Activated naive CD8-positive, alpha-beta T cell (primary cell): ENCODE results near the gene SLC16A1.
"Not testable (repeated sequence)": the region's sequence is repeated elsewhere in the genome, so short reads cannot be mapped to it uniquely, and the experiment has no call there.

ENCODE experiments used
- H3K27ac Mint-ChIP-seq: one replicate; pipeline ENCODE4 v1.8.0; 2021; ENCODE audit warnings: mixed read lengths
- H3K27me3 Mint-ChIP-seq: one replicate; pipeline ENCODE4 v1.8.0; 2021; ENCODE audit warnings: mixed read lengths
- H3K36me3 Mint-ChIP-seq: one replicate; pipeline ENCODE4 v1.8.0; 2021; ENCODE audit warnings: mixed read lengths
- H3K4me1 Mint-ChIP-seq: one replicate; pipeline ENCODE4 v1.8.0; 2021; ENCODE audit warnings: low read depth, mixed read lengths
- H3K4me3 Mint-ChIP-seq: one replicate; pipeline ENCODE4 v1.8.0; 2021; ENCODE audit warnings: mild to moderate bottlenecking, mixed read lengths
- H3K9me3 Mint-ChIP-seq: one replicate; pipeline ENCODE4 v1.8.0; 2021; ENCODE audit warnings: low read depth, mixed read lengths

SLC16A1 gene

DNA sequence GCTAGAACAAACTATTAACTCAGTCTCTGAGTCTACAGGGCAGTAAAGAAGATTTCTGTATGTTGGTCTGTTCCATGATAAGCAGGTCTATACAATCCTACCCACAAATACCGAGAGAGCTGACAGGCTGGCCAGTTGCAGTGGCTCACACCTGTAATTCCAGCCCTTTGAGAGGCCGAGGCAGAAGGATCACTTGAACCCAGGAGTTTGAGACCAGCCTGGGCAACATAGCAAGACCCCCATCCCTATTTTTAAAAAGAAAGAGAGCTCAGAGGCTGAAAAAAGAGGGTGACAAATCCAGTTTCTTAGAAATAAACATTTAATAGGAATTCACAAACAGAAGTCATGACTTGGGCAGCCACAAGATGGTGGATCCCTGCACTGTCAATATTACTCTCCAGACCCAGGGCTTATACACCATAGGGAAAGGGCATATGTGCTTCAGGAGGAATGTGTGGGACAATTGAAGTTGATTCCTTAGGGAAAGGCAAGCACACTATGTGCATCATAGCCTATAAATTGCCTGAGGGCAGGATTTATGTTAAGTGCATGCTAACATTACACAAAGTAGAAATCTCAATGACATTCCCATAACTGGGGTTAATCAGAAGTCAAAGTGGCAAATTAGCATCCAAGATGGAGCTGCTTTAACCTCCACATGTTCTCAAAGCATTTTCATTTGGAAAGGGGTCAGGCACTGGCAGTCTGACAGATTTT lies 66.8 kb downstream of the SLC16A1 start:
- Mint-ChIP-seq H3K9me3 (peaks cover 7% of the 10 kb centered on the region), H3K27ac (no peak overlapping the region), H3K4me1 (no peaks in the 10 kb centered on the region), H3K36me3 (peaks cover 8% of the 10 kb centered on the region), H3K4me3 (no peak overlapping the region), H3K27me3 (no peaks in the 10 kb centered on the region)

DNA sequence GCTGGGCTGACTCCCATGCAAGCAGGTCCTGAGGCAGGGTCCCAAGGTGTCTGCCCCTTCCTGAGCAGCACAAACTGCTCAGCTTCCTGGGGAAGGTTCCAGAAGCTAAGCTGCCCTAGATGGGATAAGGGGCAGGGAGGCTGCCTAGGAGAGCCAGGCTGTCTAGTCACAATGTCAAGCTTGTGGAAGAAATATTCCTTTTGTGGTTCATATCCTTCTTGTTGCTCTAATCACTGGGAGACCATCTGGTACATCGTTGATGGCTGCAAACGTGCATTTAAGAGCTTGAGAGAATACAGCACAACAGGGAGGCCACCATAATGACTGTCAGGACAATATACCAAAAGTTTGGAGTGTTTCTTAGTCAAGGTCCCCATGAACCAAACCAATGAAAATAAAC lies 67.4 kb downstream of the SLC16A1 start:
- H3K4me3 Mint-ChIP-seq = no peak overlapping the region
- H3K27me3 Mint-ChIP-seq = no peaks in the 10 kb centered on the region
- H3K4me1 Mint-ChIP-seq = no peaks in the 10 kb centered on the region
- H3K36me3 Mint-ChIP-seq = peaks cover 2% of the 10 kb centered on the region
- H3K27ac Mint-ChIP-seq = no peak overlapping the region
- peaks cover 4% of the 10 kb centered on the region for H3K9me3 Mint-ChIP-seq

DNA sequence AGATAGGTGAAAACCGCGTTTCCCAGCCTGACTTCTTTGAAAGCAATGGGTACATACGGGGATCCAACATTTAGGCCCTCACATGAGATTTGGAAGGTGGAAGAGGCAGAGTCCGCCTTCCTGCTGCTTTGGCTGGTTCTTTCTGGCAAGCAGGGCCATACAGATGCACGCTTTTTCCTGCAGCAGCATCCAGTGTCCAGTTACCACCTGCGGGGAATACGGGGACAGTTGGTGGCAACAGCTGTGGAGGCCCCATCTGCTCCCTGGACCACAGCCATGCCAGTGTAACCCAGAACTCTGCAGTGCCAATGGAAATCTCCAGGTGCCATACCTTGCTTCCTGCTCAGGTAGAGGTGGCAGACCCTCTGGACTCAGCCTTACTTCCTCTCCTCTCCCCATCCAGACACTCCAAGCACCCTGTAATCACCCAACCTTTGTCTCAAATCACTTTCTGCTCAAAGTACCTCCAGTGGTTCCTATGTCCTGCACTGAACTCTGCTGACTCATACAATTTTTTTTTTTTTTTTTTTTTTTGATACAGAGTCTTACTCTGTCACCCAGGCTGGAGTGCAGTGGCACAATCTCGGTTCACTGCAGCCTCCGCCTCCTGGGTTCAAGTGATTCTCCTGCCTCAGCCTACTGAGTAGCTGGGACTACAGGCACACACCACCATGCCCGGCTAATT lies 68.3 kb downstream of the SLC16A1 start:
- Mint-ChIP-seq H3K27me3 (no peaks in the 10 kb centered on the region), H3K27ac (no peak overlapping the region), H3K4me1 (no peaks in the 10 kb centered on the region), H3K36me3 (no peaks in the 10 kb centered on the region), H3K9me3 (no peaks in the 10 kb centered on the region), H3K4me3 (no peak overlapping the region)

DNA sequence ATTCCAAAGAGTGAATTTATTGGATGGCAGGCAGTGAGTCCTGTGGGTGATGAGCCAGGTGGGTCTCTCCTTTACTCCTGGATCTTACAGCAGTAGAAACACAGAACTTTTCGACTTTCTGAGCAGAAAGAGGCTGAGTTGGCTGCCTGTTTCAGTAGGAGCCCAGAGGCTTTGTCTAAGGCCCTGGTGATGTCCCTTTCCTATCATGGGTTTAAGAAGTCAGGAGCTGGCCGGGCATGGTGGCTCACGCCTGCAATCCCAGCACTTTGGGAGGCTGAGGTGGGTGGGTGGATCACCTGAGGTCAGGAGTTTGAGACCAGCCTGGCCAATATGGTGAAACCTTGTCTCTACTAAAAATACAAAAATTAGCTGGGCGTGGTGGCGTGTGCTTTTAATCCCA lies 71.0 kb downstream of the SLC16A1 start:
- H3K9me3 Mint-ChIP-seq, H3K4me3 Mint-ChIP-seq: not testable (repeated sequence)

DNA sequence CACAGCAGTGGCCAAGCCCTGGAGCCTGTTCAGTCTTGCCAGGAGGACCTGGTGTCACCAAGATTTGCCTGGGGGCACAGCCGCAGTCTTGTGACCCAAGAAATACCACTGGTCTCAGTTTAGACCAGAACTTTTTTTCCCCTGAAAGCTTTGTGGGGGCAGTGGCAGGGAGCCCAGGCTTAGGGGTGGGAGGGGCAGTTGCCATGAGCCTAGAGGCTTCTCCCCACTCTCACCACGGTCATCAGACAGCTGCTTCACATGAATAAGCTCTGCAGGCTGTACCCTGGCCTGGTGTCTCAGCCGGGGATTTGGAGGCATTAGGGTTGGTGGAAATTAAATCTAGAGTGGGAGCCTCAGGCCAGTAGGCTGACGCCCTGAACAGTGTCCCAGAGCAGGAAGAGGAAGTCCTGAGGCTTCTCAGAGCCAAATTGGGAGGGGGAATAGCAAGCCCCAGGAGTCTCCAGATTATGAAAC lies 73.7 kb downstream of the SLC16A1 start:
- H3K27ac Mint-ChIP-seq = no peak overlapping the region
- H3K4me3 Mint-ChIP-seq = no peak overlapping the region
- H3K27me3 Mint-ChIP-seq = no peaks in the 10 kb centered on the region
- H3K4me1 Mint-ChIP-seq = no peaks in the 10 kb centered on the region
- no peaks in the 10 kb centered on the region for H3K9me3 Mint-ChIP-seq
- no peaks in the 10 kb centered on the region for H3K36me3 Mint-ChIP-seq

More for the DNA sequence above, 71.0 kb downstream of the SLC16A1 start:
- not testable (repeated sequence) for H3K4me1 Mint-ChIP-seq, H3K27me3 Mint-ChIP-seq, H3K27ac Mint-ChIP-seq, H3K36me3 Mint-ChIP-seq

DNA sequence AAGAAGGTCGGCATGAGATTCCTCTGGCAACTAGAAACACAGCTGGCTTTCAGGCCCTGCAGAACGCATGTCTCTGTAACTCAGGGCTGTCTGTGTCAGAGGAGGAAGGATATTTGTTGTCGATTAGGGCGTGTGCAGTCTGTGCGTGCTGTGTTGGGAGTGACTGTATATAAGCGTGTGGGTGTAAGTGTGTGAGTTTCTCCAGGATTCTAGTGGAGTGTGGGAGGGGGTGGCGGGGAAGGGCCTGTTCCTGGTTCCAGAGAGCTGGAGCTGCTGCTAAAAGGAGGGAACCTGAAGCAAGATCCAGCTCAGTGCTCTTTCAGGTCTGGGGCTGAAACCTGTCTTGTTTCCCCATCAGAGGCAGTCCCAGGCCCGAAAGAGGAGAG lies 74.3 kb downstream of the SLC16A1 start:
- no peak overlapping the region for H3K4me3 Mint-ChIP-seq
- H3K27ac Mint-ChIP-seq = no peak overlapping the region
- H3K27me3 Mint-ChIP-seq = no peaks in the 10 kb centered on the region
- H3K9me3 Mint-ChIP-seq = no peaks in the 10 kb centered on the region
- no peaks in the 10 kb centered on the region for H3K36me3 Mint-ChIP-seq
- no peaks in the 10 kb centered on the region for H3K4me1 Mint-ChIP-seq

DNA sequence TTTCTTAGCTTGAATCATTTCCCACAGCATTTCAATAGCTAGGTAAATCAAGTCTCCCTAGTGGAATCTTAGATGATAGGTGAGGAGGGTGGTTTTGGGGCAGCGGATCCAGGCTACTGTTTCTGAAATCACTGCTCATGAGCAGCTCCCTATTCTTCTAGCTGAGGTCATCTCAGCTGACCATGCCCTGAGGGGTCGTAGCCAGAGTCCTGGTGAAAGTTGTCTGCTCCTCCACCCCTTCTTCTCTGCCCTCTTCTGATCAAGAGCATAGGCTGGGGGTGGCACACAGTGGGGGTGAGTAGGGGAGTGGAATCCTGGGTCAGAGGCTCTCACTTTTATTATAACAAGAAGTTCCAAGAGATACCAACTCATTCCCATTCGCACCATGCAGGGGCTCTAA lies 76.2 kb downstream of the SLC16A1 start:
- Mint-ChIP-seq H3K27ac (no peak overlapping the region), H3K4me3 (no peak overlapping the region), H3K27me3 (no peaks in the 10 kb centered on the region), H3K4me1 (no peaks in the 10 kb centered on the region), H3K9me3 (no peaks in the 10 kb centered on the region), H3K36me3 (no peaks in the 10 kb centered on the region)

DNA sequence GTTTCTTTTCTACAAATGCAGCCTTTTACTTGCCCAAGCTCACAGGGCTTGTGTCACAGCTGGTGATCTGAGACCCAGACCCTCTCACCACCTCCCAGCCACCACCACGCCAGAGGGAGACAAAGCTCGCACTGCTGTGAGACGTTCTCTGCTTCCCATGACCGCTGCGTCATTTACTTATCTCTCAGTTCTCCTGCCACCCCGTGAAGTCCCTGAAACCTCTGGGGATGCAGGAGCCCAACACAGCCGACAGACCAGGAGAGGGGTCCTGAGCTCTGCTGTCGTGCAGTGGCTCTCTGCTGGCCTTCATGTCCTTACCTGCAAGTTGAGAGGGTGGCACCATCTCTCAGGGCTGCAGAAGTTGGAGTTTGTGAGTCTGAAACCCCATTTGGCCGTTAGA lies 77.7 kb downstream of the SLC16A1 start:
- no peak overlapping the region for H3K4me3 Mint-ChIP-seq
- no peak overlapping the region for H3K27ac Mint-ChIP-seq
- no peaks in the 10 kb centered on the region for H3K4me1 Mint-ChIP-seq
- no peaks in the 10 kb centered on the region for H3K27me3 Mint-ChIP-seq
- H3K36me3 Mint-ChIP-seq = no peaks in the 10 kb centered on the region
- no peaks in the 10 kb centered on the region for H3K9me3 Mint-ChIP-seq

DNA sequence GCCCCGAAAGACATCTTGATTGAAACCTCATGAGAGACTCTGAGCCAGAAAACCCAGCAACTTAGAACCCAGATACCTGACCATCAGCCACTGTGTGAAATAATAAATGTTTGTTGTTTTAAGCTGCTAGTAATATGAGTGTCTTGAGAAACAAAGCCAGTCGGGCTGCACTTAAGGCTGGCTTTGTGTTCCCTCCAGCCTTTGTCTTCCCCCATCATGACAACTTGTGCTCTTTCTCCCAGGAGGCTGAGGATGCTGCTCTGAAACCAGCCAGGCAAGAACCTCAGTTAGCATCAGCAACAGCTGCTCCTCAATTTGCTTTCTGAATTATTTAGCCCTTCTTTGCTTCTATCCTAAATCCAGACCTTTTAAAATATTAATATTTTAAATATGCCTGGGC lies 78.2 kb downstream of the SLC16A1 start:
- Mint-ChIP-seq H3K9me3 (no peaks in the 10 kb centered on the region), H3K36me3 (no peaks in the 10 kb centered on the region), H3K27ac (no peak overlapping the region)

DNA sequence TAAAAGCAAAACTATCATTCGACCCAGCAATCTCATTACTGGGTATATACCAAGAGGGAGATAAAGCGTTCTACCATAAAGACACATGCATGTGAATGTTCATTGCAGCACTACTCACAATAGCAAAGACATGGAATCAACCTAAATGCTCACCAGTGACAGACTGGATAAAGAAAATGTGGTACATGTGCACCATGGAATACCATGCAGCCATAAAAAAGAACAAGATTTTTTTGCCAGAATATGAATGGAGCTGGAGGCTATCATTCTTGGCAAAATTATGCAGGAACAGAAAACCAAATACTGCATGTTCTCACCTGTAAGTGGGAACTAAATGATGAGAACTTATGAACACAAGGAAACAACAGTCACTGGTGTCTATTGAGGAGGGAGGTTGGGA lies 79.7 kb downstream of the SLC16A1 start:
- no peaks in the 10 kb centered on the region for H3K36me3 Mint-ChIP-seq
- no peaks in the 10 kb centered on the region for H3K9me3 Mint-ChIP-seq
- no peaks in the 10 kb centered on the region for H3K4me1 Mint-ChIP-seq
- H3K27me3 Mint-ChIP-seq = no peaks in the 10 kb centered on the region
- H3K27ac Mint-ChIP-seq = no peak overlapping the region
- H3K4me3 Mint-ChIP-seq = no peak overlapping the region

More for the DNA sequence above, 78.2 kb downstream of the SLC16A1 start:
- Mint-ChIP-seq H3K27me3 (no peaks in the 10 kb centered on the region), H3K4me3 (no peak overlapping the region), H3K4me1 (no peaks in the 10 kb centered on the region)

DNA sequence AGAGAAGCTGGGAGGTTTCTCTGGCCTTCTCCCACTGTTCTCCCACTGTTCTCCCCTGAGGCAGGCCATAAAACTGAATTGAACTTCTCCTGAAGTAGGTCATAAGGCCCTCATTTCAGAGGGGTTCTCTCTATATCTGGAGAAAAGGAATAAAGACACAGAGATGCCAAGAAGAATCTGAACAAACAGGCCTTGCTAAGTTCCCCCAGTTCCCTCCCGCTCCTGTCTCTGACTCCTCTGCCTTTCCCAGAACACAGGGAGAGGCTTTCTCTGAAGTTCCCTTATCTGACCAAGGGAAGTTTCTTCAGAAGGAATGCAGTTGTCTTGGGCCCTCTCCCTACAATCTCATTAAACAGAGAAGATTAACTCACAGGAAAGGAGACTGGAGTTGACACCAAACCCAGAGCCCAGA lies 83.4 kb downstream of the SLC16A1 start:
- no peaks in the 10 kb centered on the region for H3K27me3 Mint-ChIP-seq
- H3K9me3 Mint-ChIP-seq = no peaks in the 10 kb centered on the region
- no peaks in the 10 kb centered on the region for H3K36me3 Mint-ChIP-seq
- no peaks in the 10 kb centered on the region for H3K4me1 Mint-ChIP-seq
- H3K4me3 Mint-ChIP-seq = no peak overlapping the region
- no peak overlapping the region for H3K27ac Mint-ChIP-seq

DNA sequence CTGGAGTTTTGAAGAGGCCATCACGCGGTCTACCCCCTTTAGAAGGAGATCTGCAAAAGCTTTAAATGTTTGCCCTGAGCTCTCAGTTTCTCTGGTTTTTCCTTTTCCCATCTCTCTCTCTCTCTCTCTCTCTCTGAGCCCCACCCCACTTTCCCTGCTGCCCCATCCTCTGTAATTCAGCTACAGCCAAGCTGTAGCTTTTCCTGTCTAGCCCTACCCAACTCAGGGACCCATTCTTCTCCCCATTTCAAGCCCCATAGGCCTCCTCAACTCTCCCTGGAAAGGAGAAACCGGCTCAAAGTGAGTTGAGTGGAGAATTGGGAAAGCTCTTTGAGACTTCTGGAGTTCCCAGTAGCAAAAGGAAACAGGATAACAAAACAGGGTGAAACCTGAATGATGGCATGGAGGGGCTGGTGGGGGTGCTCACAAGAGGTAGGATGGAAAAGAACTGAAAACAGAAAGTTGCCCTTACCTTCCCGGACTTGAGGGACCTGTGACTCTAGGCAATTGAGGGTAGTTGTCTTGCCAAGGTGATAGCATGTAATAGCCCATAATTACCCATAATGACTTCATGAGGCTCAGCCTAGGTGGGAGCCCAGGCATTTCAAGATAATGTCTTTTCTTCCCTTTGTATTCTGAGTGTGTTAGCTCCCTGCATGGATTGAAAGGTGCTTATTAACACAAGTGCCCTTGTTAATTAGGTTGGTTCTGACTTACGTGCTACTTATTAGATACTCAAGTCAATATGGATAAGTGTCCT lies 84.9 kb downstream of the SLC16A1 start:
- no peaks in the 10 kb centered on the region for H3K36me3 Mint-ChIP-seq
- H3K4me1 Mint-ChIP-seq = no peaks in the 10 kb centered on the region
- no peak overlapping the region for H3K4me3 Mint-ChIP-seq
- H3K27ac Mint-ChIP-seq = no peak overlapping the region
- H3K27me3 Mint-ChIP-seq = no peaks in the 10 kb centered on the region
- no peaks in the 10 kb centered on the region for H3K9me3 Mint-ChIP-seq

DNA sequence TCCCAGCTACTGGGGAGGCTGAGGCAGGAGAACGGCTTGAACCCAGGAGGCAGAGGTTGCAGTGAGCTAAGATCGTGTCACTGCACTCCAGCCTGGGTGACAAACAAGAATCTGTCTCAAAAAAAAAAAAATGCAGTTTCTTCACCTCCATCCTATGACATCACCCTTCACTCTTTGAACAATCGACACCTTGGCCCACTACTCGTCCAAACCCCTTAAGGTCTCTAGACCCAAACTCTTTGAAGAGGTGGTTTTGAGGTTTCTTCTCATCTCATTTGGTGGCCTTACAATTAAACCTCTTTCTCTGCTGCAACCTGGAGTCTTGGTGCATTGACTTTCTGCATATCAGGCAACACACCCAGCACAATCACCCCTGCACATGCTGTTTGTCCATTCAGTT lies 86.1 kb downstream of the SLC16A1 start:
- no peaks in the 10 kb centered on the region for H3K9me3 Mint-ChIP-seq
- H3K4me3 Mint-ChIP-seq = no peak overlapping the region
- H3K27me3 Mint-ChIP-seq = no peaks in the 10 kb centered on the region
- no peaks in the 10 kb centered on the region for H3K36me3 Mint-ChIP-seq
- H3K27ac Mint-ChIP-seq = no peak overlapping the region
- H3K4me1 Mint-ChIP-seq = no peaks in the 10 kb centered on the region

DNA sequence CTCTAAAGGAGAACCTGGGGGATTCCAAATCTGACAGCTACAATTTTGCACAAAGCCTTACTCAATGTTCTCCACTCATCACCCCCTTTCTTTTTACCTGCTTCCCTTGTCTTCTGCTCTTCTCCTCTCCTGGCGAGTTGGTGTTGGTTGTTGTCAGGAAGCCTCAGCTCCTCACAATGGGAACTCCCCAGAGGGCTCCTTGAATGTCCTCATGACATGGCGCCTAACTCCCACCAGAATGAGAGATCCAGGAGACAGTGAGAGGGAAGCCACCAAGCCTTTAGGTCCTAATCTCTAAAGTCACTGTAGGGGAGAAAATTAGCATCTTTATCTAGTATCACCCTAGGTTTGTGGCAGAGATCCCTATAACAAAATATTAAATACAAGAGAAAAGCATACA lies 87.8 kb downstream of the SLC16A1 start:
- Mint-ChIP-seq H3K4me1 (peaks cover 3% of the 10 kb centered on the region), H3K36me3 (no peaks in the 10 kb centered on the region), H3K27me3 (no peaks in the 10 kb centered on the region), H3K27ac (no peak overlapping the region), H3K9me3 (no peaks in the 10 kb centered on the region), H3K4me3 (no peak overlapping the region)

DNA sequence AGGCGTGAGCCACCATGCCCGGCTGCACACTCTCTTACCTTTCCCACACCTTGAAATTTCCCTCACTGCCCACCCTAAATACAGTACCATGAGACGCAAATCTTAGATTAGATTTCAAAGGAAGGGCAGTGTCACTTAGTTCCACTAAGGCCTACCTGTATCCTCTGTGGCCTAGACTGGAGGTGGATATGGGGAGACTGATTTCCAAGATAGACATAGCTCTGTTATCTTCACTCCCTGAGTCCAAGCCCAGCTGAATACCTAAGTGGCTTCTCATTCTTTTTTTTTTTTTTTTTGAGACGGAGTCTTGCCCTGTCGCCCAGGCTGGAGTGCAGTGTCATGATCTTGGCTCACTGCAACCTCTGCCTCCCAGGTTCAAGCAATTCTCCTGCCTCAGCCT lies 89.0 kb downstream of the SLC16A1 start:
- no peaks in the 10 kb centered on the region for H3K36me3 Mint-ChIP-seq
- H3K4me3 Mint-ChIP-seq = no peak overlapping the region
- H3K9me3 Mint-ChIP-seq = no peaks in the 10 kb centered on the region
- H3K27me3 Mint-ChIP-seq = no peaks in the 10 kb centered on the region
- no peak overlapping the region for H3K27ac Mint-ChIP-seq
- H3K4me1 Mint-ChIP-seq = peaks cover 3% of the 10 kb centered on the region
